B cell (primary cell): ENCODE results near the gene ARR3.

Experiments
- EZH2 ChIP-seq: IDR thresholded peaks from 2 replicates; pipeline ENCODE4 v1.6.1; 2012; ENCODE audit warnings: borderline replicate concordance, low read depth, mild to moderate bottlenecking, moderate library complexity, low read length; ENCODE audit not compliant: insufficient read depth, poor library complexity, severe bottlenecking
- TF ChIP-seq, protein P1 (sequence below): fragments of 200-600 bp; IDR thresholded peaks from one replicate; pipeline ENCODE4 v1.8.0; 2022; ENCODE audit warnings: antibody characterized with exemption, mild to moderate bottlenecking

DNA sequence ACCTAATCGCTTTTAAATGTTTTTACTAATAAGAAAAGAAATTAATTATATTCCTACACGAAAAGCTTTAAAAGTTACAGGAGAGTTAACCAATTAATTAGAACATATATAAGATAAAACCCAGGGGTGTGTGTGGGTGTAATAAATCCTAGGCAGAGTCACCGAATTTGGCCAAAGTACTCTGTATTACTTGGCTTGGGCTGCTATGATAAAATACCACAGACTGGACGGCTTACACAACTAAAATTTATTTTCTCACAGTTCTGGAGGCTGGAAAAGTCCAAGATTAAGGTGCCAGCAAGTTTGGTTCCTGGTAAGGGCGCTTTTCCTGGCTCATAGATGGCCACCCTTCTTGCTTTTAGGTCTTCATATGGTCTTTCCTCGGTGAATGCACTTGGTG is 23.3 kb upstream of the ARR3 start:
- TF ChIP-seq, protein P1, sequence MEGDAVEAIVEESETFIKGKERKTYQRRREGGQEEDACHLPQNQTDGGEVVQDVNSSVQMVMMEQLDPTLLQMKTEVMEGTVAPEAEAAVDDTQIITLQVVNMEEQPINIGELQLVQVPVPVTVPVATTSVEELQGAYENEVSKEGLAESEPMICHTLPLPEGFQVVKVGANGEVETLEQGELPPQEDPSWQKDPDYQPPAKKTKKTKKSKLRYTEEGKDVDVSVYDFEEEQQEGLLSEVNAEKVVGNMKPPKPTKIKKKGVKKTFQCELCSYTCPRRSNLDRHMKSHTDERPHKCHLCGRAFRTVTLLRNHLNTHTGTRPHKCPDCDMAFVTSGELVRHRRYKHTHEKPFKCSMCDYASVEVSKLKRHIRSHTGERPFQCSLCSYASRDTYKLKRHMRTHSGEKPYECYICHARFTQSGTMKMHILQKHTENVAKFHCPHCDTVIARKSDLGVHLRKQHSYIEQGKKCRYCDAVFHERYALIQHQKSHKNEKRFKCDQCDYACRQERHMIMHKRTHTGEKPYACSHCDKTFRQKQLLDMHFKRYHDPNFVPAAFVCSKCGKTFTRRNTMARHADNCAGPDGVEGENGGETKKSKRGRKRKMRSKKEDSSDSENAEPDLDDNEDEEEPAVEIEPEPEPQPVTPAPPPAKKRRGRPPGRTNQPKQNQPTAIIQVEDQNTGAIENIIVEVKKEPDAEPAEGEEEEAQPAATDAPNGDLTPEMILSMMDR = no peak
- no peak for TF ChIP-seq EZH2
